HG02852 (cell line): ENCODE data around the gene MICAL2.

ENCODE experiments used
- ATAC-seq: cut with Tn5 transposase; IDR thresholded peaks from one replicate; pipeline ENCODE4 v1.9.1; 2021; ENCODE audit warnings: mild to moderate bottlenecking, moderate library complexity; ENCODE audit not compliant: unreplicated experiment

MICAL2 gene

GRCh38 chr11:12098601-12099000 lies 11.8 kb upstream of the MICAL2 start:
- ATAC-seq, result no peak

- no peak for ATAC-seq
Observed at GRCh38 chr11:12099132-12099873, 11.1 kb upstream of the MICAL2 start.

GRCh38 chr11:12100429-12100828 lies 10.0 kb upstream of the MICAL2 start:
- ATAC-seq, result no peak

GRCh38 chr11:12100841-12101242 lies 9.5 kb upstream of the MICAL2 start:
- no peak for ATAC-seq

- ATAC-seq, result no peak
Observed at GRCh38 chr11:12101318-12101717, 9.1 kb upstream of the MICAL2 start.

GRCh38 chr11:12102588-12103410 lies 7.6 kb upstream of the MICAL2 start:
- ATAC-seq, result no peak

DNA sequence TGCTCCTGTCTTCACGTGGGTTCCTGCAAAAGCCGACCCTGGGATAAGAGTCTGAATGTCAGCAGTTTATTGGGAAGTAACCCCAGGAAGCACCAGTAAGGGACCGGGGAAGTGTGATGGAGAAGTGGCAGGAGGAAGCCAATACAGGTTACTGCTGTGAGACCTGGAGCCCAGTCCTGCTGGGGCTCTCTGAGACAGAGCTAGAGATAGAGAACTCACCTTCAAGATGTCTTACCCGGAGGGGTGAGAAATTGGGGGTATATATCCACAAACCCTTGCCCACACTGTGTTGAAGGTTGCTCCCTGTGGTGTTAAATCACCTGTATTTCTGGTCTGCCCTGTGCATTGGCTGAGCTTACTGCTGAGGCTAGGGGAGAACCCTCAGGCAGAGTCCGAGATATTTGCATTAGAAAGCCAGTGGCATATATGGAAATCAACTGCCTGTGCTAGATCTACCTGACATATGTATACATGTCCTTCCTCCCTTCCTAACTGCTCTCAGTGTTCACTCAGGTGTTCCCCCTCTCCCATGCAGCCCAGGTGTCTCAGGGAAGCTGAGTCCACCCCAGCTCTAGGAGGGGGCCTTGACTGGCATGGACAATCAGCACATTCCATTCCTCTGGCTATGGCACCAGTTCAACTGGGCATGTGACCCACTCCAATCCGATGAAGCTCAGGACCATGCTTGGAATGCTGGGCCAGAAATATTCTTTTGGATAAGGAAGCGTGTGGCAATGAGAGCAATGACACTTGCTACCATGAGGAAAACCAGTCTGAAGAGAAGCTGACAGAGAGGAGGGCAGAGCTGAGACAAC lies 6.8 kb upstream of the MICAL2 start:
- no peak for ATAC-seq

- ATAC-seq, result no peak
Observed at GRCh38 chr11:12105471-12105870, 4.9 kb upstream of the MICAL2 start.

GRCh38 chr11:12106101-12106500 lies 4.3 kb upstream of the MICAL2 start:
- ATAC-seq, result no peak

DNA sequence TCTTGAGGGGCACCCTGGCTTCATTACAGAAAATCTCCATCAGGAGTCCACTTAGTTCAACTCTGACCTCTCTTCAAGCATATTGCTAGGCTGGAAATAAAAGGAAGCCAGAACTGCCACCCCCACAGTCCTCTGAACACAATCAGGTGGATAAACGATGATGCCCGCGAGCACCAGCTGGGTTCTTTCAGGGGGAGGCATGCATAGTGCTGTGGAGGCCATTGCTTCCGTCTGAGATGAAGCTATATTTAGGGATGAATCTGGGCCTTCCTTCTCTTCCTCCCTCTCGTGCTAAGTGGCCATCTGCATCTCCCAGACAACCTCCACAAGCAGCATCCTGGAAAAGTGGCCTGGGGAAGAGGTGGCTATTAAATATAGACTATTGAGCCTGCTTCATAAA lies 3.9 kb upstream of the MICAL2 start:
- no peak for ATAC-seq

DNA sequence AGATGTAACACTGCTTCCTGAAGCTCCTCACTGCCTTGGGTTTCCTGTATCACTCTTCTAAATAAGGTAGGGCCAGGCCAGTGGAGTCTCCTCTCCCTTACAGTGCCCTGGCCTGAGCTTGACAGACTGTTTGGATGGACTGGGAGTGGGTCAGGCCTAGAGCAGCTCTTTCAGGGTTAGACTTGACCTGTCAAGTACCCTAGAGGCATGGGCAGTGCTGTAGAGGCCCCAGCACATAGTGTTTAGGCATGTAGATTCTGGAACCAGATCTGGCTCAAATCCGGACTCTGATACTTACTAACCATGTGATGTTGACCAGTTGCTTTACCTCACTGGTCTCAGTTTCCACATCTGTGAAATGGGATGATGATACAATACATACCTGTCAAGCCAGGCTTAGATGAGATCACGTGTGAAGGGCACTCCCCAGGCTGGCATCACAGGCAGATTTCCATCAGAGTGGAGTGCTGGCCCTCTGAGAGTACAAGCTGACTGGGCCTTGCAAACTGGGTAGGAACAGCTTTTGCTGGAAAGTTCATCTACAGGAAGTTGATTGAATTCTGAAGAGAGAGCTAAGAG lies 1.4 kb upstream of the MICAL2 start:
- no peak for ATAC-seq

DNA sequence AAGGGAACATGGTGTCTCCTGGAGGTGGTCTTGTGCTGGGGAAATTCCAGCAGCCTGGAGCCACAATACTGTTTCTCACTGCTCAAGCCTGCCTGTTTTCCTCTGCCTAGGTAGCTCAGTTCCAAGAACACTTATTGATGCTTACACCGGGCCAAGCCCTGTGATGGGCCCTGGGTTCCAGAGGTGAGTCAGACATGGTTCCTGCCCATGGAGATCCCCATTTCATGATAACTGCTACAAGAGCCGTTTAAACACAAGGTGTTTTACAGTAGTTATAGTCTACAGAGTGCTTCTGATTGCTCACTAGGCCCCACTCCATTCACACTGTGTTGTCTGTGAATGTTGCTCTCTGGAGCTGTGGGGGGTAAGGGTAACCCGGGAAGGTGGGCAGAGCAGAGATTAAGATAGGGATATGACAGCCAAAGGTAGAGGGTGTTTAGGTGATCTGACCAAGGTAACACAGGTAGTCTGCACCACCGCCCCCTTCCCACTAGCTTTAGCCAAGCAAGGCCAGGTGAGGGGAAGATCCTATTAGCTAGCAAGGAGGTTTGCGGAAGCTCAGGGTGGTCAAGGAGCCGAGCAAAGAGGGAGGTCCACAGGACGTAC lies 696 bp upstream of the MICAL2 start:
- ATAC-seq, result no peak

GRCh38 chr11:12110714-12111548 lies 541 bp downstream of the MICAL2 start:
- ATAC-seq, result peak; percentile 39

GRCh38 chr11:12111549-12112520 lies 1.4 kb downstream of the MICAL2 start:
- ATAC-seq, result no peak

DNA sequence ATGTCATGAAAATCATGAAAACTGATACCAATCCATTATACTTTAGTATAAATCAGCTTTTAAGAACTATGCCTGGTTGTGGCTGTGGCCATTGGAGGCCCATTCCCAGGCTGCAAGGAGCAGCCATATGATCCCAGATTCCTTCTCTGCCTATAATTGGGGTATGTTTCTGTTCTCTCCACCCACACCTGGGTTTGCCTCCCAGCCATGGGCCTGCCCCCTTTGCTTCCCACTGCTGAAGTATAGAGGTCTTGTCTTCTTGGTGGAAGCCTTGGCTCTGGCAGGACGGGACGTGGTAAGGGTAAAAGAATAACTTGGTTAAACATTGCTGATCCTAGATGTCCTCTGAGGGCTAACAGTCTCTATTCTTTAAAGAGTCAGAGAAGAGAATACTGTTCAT lies 2.4 kb downstream of the MICAL2 start:
- no peak for ATAC-seq

GRCh38 chr11:12113294-12113693 lies 2.9 kb downstream of the MICAL2 start:
- no peak for ATAC-seq

DNA sequence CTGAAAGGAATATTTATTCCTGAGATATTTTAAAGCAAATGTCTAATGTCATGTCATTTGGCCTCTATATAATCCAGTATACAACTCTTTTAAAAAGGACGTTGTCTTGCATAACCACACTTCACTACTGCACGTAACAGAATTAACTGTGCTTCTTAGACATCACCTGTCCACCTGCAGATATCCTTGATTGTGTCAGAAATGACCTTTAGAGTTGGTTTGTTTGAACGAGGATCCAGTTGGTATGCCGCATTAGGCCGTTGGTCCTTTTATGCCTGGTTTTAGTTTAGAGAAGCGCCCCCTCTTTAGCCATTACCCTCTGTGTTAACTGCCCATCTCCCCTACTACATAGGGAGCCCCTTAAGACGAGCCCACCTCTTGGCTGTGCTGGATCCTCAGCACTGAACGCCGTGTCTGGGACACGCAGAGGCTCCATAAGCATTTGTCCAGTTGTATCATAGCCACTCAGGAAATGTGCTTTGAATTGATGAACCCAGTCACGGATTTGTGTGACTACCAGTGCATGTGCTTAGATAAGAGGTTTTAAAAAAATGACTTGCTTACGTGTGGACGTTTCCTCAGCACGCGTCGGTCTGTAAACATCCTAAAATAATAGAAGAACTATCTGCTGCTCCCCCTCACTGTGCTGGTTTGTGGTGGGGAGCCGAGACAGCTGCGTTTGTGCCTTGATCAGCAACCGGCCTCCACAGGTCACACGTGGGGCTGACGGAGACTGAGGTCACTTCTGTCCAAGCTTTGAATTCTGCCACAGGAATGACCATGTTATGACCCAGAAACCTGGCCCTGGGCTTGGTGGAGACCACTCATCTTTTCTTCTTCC lies 4.0 kb downstream of the MICAL2 start:
- no peak for ATAC-seq
